Epidermal melanocyte (primary cell): ENCODE data around the gene UNC5C.

ENCODE experiments used
- DNase-seq: peaks from one replicate; pipeline ENCODE4 v3.0.0; 2011; ENCODE audit warnings: low spot score; ENCODE audit not compliant: insufficient read length

UNC5C gene

GRCh38 chr4:95409127-95409526 lies 139.6 kb downstream of the UNC5C start:
- DNase-seq = no peak

- no peak for DNase-seq
Observed at GRCh38 chr4:95402299-95402698, 146.5 kb downstream of the UNC5C start.

- DNase-seq = no peak
Observed at GRCh38 chr4:95398217-95398616, 150.6 kb downstream of the UNC5C start.

GRCh38 chr4:95394752-95395306 lies 153.9 kb downstream of the UNC5C start:
- no peak for DNase-seq

- no peak for DNase-seq
Observed at GRCh38 chr4:95393821-95394220, 155.0 kb downstream of the UNC5C start.

- DNase-seq = no peak
Observed at GRCh38 chr4:95388911-95389310, 159.9 kb downstream of the UNC5C start.

GRCh38 chr4:95387719-95388118 lies 161.1 kb downstream of the UNC5C start:
- DNase-seq = no peak

GRCh38 chr4:95386410-95386809 lies 162.4 kb downstream of the UNC5C start:
- DNase-seq = no peak

- DNase-seq = no peak
Observed at GRCh38 chr4:95381843-95382580, 166.8 kb downstream of the UNC5C start.

GRCh38 chr4:95379633-95380032 lies 169.1 kb downstream of the UNC5C start:
- DNase-seq = no peak

- no peak for DNase-seq
Observed at GRCh38 chr4:95377366-95377900, 171.3 kb downstream of the UNC5C start.

GRCh38 chr4:95371476-95372224 lies 177.1 kb downstream of the UNC5C start:
- DNase-seq = no peak

- no peak for DNase-seq
Observed at GRCh38 chr4:95367824-95368223, 180.9 kb downstream of the UNC5C start.

GRCh38 chr4:95363966-95364365 lies 184.8 kb downstream of the UNC5C start:
- no peak for DNase-seq

- no peak for DNase-seq
Observed at GRCh38 chr4:95363559-95363925, 185.2 kb downstream of the UNC5C start.

GRCh38 chr4:95362906-95363558 lies 185.7 kb downstream of the UNC5C start:
- no peak for DNase-seq

GRCh38 chr4:95362066-95362465 lies 186.7 kb downstream of the UNC5C start:
- DNase-seq = no peak

GRCh38 chr4:95361696-95361965 lies 187.1 kb downstream of the UNC5C start:
- no peak for DNase-seq

- DNase-seq = no peak
Observed at GRCh38 chr4:95360906-95361695, 187.7 kb downstream of the UNC5C start.

- DNase-seq = no peak
Observed at GRCh38 chr4:95360256-95360903, 188.4 kb downstream of the UNC5C start.

- DNase-seq = no peak
Observed at GRCh38 chr4:95358421-95358820, 190.4 kb downstream of the UNC5C start.
